ENCODE measurements around the gene MYCBP2.

MYCBP2 gene

GRCh38 chr13:77113496-77113895 is 213.4 kb downstream of the MYCBP2 start:
- no peak for FAIRE-seq

GRCh38 chr13:77105051-77105450 is 221.8 kb downstream of the MYCBP2 start:
- no peak for DNase-seq (ENCODE audit: low spot score)
- no peak for FAIRE-seq

More at GRCh38 chr13:77113496-77113895, 213.4 kb downstream of the MYCBP2 start:
- no peak for DNase-seq (ENCODE audit: low spot score)

DNA sequence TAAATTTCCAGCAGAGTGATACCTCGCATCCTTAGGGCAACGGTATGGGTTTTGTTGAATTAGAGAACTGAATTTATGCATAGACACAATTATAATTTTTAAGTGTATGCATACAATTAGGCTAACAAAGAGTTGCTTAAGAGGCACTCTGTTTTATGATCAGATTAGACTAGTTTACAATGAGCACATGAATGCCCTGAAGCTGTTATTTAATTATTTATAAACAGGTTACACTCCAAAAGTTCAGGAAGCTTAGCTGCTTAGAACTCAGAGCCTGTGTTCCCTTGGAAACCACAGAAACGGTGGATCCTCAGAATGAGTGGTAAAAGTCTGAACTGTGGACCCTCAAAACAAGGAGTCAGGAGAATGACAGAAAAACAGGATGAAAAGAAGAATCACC is 227.5 kb downstream of the MYCBP2 start:
- no peak for DNase-seq (ENCODE audit: low spot score)
- no peak for FAIRE-seq

DNA sequence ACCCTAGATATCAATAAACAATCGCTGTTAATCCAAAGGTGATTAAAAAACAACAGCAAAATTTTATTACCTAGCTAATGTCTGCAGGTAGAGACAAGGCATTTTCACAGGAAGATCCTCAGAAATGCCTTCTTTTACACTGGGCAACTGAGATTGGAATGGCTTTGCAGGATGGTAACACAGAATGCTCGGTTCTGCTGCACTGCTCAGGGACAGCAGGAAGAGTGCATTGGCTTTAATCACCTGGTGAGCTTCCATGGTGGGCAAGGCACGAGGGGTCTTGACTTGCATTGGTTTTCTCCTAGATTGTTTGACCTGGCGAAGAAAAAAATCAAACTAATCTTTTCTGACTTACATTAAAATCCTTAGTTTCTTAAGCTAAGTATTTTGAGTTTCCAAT is 231.6 kb downstream of the MYCBP2 start:
- no peak for DNase-seq (ENCODE audit: low spot score)
- FAIRE-seq, result no peak

DNA sequence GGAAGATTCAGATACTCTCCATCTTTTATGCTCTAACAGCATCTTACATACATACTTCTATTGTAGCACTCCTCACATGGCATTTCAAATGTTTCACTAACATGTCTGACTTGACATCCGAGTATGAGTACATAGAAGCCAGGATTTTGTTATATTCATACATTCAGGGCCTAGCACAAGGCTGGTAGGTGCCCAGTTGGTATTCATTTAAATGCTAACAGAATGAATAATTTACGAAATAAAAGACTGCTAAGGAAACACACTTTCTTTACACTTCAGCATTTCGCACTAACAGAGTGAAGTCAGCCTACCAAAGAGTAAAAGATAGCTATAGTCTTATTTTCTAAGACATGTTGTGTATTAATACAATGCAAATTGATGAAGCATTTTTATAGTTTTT is 232.1 kb downstream of the MYCBP2 start:
- FAIRE-seq, result no peak

GRCh38 chr13:77093735-77094134 is 233.2 kb downstream of the MYCBP2 start:
- FAIRE-seq, result no peak
- no peak for DNase-seq (ENCODE audit: low spot score)

More for the DNA sequence above, 232.1 kb downstream of the MYCBP2 start:
- no peak for DNase-seq (ENCODE audit: low spot score)

GRCh38 chr13:77084755-77085154 is 242.1 kb downstream of the MYCBP2 start:
- no peak for DNase-seq (ENCODE audit: low spot score)
- no peak for FAIRE-seq

DNA sequence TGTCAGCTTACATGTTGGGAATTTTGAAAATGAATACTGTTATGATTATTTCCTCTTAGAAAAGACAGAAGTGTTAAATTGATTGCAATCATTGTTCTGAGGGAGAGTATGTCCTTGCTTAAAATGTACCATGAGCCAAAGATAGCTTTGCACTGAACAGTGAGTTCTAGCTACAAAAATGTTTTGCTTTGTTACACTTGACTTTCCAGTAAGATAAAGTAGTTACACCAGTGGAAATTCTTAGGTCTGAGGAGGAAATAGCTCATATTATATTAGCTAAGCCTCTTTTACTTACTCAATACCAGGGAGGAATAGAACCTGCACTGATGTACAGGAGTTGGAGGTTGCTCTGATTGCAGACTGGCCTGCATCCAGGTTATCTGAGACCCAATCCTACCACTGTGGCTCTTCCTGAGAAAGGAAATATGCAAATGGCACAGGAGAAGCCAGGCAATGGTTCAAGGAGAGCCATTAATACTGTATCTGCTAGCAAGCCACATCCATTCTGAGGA is 246.9 kb downstream of the MYCBP2 start:
- FAIRE-seq, result no peak
- DNase-seq (ENCODE audit: low spot score), result no peak

- no peak for FAIRE-seq
Measured at GRCh38 chr13:77067519-77067918, 259.4 kb downstream of the MYCBP2 start.

DNA sequence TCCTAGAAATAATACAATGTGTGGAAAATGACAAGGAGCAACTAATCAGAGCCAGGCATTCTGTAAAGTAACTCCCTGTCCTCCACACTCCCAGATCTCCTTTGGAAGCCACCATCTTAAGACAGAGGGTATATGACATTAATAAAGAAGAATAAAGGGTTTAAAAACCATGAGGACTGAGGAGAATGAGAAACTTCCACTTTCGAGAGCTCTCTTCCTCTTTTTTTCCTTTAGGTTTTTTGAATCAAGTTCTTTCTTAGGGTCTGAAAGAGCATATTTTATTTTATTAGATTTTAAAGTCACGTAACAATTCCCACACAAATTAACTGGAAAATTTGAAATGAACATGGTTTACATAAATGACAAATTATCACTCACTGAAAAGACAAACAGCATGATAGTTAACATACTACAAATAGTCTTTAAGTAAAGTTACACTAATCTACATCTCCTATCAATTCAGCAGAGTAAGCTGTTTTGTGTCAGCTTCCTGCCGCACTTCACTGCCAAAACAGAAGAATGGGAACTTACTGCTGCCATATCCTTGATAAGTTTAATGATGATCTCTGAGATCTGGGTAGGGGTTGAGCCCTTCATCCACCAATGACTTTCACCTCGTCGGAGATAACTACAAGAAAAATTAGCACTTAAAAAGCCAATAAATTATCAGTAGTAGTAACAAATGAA is 261.3 kb downstream of the MYCBP2 start:
- FAIRE-seq, result no peak
- no peak for DNase-seq (ENCODE audit: low spot score)

More at GRCh38 chr13:77067519-77067918, 259.4 kb downstream of the MYCBP2 start:
- no peak for DNase-seq (ENCODE audit: low spot score)

GRCh38 chr13:77062097-77062496 is 264.8 kb downstream of the MYCBP2 start:
- DNase-seq (ENCODE audit: low spot score) (no peak), FAIRE-seq (no peak)

DNA sequence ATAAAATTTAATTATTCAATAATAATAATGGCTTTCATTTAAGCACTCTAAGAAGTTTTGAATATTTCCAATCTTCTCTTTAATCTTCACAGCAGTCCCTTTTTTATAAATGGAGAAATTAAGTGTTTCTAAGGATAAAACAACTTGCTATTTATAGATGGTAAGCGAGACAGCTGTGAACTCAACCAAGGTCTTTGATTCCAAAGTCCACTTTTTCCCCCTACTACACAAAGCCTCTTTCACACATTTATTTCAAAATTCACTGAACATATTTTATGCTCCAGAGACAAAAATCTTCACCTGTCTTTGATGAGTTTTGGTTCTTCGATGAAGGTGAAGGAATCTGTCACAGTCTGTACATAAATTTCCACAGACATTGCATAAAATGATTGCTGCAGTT is 265.5 kb downstream of the MYCBP2 start:
- no peak for FAIRE-seq
- DNase-seq (ENCODE audit: low spot score), result no peak

- no peak for FAIRE-seq
- DNase-seq (ENCODE audit: low spot score), result no peak
Measured at GRCh38 chr13:77056886-77057285, 270.0 kb downstream of the MYCBP2 start.

- no peak for DNase-seq (ENCODE audit: low spot score)
- no peak for FAIRE-seq
Measured at GRCh38 chr13:77056382-77056781, 270.5 kb downstream of the MYCBP2 start.

- FAIRE-seq (no peak), DNase-seq (ENCODE audit: low spot score) (no peak)
Measured at GRCh38 chr13:77055158-77055557, 271.7 kb downstream of the MYCBP2 start.

DNA sequence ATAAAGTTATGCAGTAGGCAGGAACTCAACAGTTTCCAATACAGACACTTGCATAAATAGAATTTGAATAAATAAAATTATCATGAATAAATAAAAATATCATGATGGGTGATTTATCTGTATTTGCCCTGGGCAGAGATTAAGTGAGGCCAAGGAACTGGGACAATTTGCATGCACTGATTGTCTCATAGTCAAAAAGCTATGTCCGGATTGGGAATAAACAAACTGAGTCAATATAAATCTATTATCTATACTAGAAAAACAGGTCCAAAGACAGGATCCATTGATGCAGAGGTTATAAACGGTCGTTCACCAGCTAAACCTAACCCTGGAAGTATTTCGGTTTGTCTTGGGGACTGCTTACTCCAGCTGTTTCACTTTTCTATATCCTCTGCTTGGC is 273.7 kb downstream of the MYCBP2 start:
- DNase-seq (ENCODE audit: low spot score) (no peak), FAIRE-seq (no peak)

- DNase-seq (ENCODE audit: low spot score) (no peak), FAIRE-seq (no peak)
Measured at GRCh38 chr13:77048681-77049080, 278.2 kb downstream of the MYCBP2 start.

GRCh38 chr13:77047649-77048343 is 279.1 kb downstream of the MYCBP2 start:
- DNase-seq (ENCODE audit: low spot score) (no peak), FAIRE-seq (no peak)

DNA sequence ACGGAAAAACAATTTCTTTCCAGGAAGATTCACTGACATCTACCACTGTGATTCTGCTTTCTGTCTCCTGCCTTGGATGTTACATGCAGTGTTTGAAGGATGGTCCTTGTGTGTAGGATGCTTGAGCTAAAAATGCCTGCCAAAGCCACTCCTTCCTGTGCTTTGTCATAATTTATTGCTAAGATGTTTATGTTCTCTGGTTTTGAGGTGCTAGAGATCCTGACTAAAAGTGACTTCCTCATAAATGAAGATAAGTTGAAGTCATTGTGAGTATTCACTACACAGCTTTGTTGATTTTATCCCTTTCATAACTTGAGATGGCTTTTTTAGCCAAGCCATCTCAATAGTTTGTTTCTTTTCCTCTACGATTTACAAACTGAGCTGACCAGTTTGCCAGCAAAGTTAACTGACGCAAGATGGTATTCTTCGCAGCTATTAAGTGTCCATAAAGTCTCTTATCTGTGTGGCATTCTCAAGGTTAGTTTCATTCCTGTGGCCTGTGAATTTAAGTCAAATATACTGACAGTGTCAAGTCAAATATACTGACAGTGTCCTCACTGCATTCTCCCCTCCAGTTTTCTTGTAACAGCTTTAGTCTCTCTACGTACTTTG is 284.2 kb downstream of the MYCBP2 start:
- no peak for FAIRE-seq
- no peak for DNase-seq (ENCODE audit: low spot score)

DNA sequence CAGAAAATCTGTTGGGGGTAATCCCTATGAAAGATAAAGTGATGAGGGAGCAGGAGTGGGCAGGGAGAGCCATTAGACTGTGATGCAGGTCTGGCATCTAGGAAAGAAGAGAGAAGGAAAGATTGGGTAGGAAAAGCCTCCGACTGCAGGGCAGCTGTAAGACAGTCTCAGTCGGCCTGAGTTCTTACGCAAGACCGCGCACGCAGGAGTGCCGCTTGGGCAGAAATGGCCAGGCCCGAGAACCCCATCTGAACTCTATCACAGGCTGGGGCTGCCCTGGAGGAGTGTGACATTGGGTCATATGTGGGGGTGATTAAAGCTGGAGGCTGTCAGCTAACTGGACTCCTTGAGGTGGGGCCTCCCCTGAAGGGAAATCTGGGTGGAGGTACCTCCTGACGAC is 286.1 kb downstream of the MYCBP2 start:
- DNase-seq (ENCODE audit: low spot score), result no peak
- FAIRE-seq, result no peak

- no peak for FAIRE-seq
- no peak for DNase-seq (ENCODE audit: low spot score)
Measured at GRCh38 chr13:77040076-77040475, 286.8 kb downstream of the MYCBP2 start.

GRCh38 chr13:77038907-77039480 is 287.9 kb downstream of the MYCBP2 start:
- DNase-seq (ENCODE audit: low spot score), result no peak
- FAIRE-seq, result no peak
